ENCODE results near the gene FCRL6.

FCRL6 gene

DNA sequence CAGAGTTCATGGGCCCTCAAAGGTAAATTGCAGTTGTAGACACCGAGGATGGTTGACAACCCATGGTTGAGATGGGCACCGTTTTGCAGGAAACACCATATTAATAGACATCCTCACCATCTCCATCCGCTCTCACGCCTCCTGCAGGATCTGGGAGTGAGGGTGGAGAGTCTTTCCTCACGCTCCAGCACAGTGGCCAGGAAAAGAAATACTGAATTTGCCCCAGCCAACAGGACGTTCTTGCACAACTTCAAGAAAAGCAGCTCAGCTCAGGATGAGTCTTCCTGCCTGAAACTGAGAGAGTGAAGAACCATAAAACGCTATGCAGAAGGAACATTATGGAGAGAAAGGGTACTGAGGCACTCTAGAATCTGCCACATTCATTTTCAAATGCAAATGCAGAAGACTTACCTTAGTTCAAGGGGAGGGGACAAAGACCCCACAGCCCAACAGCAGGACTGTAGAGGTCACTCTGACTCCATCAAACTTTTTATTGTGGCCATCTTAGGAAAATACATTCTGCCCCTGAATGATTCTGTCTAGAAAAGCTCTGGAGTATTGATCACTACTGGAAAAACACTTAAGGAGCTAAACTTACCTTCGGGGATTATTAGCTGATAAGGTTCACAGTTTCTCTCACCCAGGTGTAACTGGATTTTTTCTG is 33.8 kb downstream of the FCRL6 start:
- DNase-seq (ENCODE audit: low spot score), result no peak

DNA sequence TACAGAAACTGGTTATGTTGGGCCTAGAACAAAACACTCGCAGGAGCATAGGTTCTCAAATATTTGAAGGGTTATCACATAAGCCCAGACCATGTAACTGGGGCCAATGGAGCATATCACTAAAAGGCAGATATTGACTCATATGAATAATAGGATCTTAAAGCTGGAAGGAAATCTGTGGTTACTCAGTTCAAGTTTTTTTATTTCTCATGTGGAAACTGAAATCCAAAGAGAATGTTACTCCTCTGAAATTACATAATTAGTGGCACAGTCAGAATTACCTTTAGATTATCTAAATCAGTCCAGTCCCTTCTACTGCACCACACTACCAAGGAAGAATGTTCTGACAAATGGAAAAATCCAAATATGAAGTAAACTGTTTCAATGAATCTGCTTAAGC is 36.6 kb downstream of the FCRL6 start:
- no peak for DNase-seq (ENCODE audit: low spot score)

DNA sequence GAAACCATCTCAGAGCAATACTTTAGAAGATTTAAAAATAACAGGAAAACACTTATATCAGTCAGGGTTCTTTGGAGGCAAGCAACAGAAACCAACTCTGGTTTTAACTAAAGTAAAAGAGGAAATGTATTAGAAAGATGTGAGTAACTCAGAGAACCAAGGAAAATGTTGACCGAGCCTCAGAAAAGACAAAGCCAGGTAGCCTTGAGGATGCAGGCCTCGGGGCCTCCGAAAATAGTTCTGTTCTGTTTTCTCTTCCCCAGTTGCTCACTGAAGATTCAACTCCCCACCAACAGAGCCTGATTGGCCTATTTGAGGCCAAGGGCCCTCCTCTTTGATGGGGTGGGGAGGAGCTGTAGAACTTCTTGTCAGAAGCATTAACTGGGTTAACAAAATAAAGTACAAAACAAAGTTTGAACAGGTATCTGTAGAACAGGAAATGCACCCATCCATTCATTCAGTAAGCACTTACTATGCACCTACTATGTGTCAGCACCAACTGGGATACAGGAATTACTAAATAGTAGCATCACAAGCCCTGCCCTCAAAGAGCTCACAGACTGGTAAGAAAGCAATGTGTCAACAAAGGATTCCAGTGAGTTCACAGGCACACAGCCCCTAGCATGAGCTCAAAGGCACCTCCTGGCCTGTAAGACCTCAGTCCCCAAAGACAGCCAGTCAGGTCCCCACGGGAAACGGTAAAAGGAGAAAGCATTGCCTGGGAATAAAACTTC is 37.1 kb downstream of the FCRL6 start:
- no peak for DNase-seq (ENCODE audit: low spot score)

DNA sequence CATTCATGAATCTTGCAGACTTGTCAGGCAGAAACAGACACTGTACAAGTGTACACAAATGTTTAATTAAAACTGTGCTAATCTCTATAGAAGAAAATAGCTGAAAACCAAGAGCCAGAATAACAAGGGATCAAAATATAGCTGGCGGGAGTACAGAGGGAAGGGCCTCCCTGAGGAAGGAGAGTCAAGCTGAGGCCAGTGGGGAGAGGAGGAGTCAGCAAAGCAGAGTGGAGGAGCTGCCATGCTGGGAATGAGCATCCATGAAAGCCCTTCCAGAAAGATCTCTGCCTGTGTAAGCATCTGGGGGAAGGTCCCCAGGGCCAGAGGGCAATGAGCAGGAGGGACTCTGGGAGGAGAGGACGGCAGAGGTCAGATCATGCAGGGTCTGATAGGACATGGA is 39.6 kb downstream of the FCRL6 start:
- no peak for DNase-seq (ENCODE audit: low spot score)

DNA sequence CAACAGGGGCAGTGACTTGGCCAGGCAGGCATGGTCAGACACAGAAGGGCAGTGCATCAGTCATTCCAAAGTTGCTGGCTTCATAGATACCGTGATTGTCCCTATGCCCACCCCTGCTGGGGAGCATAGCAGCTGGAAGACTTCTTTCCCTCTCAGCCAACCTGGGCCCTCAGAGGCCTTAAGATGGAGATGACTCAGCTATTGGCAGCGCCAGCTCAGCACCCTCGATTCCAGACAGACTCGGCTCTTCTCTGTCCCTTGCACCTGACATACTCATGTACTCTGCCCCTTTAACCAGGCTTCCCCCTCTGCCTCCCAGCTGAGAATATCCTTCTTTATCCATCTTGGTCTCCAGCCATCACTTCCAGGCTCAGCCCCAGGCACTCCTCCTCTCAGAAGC is 41.3 kb downstream of the FCRL6 start:
- no peak for DNase-seq (ENCODE audit: low spot score)

DNA sequence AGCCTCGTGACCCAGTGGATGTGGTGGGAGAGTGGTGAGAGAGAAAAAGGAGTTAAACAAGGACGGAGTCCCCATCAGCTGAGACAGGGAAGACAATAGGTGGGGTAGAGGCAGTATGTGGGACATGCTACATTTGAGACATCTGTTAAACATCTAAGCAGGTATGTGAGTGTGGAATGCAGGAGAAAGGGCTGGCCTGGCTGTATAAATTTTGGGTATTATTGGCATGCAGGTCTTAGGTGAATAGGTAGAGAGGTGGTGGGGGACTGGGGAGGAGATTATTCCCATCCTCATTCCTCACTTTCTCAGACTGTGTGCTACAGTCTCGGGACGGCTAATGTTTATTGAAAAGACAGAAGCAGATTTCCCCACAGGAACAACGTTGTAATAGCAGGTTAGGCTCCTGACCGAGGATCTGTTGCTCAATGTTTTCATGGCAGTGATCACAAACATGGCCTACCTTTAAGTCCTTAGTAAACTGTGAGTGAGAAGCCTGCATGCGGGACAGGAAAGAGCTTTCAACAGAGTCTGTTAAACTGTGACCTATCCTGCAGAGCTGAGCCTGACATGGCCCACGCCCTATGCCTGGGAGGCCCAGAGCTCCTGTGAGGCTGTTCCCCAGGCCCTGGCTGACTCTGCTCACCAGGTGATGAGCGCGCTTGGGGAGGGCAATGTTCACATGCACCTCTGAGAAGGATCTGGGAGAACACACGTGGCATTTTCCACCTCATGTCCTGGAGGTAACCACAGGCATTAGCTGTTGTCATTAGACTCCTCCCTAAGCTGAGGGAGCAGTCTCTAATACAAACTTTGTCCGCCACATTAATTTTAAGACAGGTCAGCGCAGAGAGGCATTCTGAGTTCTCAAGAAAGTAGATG is 43.8 kb downstream of the FCRL6 start:
- DNase-seq (ENCODE audit: low spot score), result no peak

DNA sequence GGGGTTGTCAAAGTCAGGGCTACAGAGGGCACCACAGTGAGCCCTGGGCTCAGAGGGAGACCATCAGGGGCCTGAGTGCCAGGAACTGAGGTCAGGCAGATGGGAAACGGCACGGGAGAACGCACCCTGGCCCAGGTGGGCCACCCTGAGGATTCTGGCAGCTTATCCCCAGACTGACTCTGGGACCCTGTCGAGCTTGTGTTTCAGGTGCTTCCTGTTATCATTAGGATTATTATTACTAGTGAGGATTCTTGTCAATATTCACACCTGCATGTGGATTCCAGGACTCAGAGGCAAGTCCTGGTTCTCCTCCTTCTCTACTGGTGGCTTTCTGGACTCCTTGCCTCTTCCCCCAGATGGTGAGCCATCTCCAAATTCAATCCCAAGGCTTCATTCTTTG is 45.1 kb downstream of the FCRL6 start:
- DNase-seq (ENCODE audit: low spot score), result no peak

- no peak for DNase-seq (ENCODE audit: low spot score)
Measured at GRCh38 chr1:159848326-159848725, 46.2 kb downstream of the FCRL6 start.

DNA sequence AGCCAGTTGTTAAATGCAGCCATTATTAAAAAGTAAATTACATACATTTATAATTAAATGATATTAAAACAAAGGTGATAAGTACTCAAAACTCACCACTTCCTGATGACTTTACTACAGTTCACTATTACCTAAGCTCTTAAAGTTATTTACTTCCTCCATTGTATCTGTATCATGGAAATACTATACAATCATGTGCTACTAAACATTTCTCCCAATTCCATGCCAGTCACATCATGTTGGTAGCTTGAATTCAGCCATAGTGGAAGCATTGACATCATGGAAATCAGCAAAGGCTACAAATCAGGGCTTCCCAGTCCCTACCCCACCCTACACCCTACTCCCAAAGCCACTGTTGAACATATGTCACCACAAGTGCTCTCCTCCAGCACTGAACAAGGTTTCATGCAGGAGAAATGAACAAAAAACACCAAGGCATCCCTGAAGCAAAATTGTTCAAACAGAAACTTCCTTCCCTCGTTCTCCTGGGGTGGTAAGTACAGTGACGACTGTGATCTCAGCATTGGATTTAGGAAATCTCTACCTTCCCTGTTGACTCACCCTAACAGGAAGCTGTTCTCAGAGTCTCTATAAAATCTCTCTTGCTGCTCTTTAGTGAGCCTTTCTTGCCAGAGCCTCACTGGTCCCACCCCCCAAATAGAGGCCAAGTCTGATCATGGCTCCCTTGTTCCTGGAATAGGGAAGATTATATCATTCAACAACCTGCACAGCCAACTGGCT is 47.6 kb downstream of the FCRL6 start:
- no peak for DNase-seq (ENCODE audit: low spot score)

GRCh38 chr1:159851407-159851806 is 49.2 kb downstream of the FCRL6 start:
- DNase-seq (ENCODE audit: low spot score), result no peak

- DNase-seq (ENCODE audit: low spot score), result no peak
Measured at GRCh38 chr1:159853417-159854115, 51.4 kb downstream of the FCRL6 start.

- DNase-seq (ENCODE audit: low spot score), result peak; percentile 86
Measured at GRCh38 chr1:159854116-159854692, 52.0 kb downstream of the FCRL6 start.

GRCh38 chr1:159854693-159855192 is 52.6 kb downstream of the FCRL6 start:
- DNase-seq (ENCODE audit: low spot score), result peak; percentile 84

DNA sequence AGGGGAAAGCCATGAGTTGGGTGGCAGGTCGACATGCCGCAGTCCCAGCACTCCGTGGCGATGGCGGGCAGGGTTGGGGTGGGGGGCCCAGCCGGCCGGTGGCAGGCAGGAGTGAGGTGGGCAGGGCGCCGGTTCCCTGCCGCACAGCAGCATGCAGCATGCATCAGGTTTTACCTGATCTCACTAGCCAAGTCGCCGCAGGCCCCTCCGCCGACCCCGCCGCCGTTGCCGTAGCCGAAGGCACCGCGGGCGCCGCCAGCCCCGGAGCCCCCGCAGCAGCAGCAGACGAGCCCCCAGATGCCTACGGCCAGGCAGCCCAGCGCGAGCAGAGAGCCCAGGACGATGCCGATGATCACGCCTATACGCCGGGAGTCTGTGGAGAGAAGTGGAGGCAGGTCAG is 53.5 kb downstream of the FCRL6 start:
- no peak for DNase-seq (ENCODE audit: low spot score)

- DNase-seq (ENCODE audit: low spot score), result no peak
Measured at GRCh38 chr1:159856576-159856975, 54.4 kb downstream of the FCRL6 start.

GRCh38 chr1:159857889-159858288 is 55.7 kb downstream of the FCRL6 start:
- no peak for DNase-seq (ENCODE audit: low spot score)

GRCh38 chr1:159859767-159860322 is 57.7 kb downstream of the FCRL6 start:
- DNase-seq (ENCODE audit: low spot score), result no peak

GRCh38 chr1:159860456-159860855 is 58.3 kb downstream of the FCRL6 start:
- DNase-seq (ENCODE audit: low spot score), result no peak

- DNase-seq (ENCODE audit: low spot score), result no peak
Measured at GRCh38 chr1:159861218-159861617, 59.1 kb downstream of the FCRL6 start.

GRCh38 chr1:159862031-159862430 is 59.9 kb downstream of the FCRL6 start:
- DNase-seq (ENCODE audit: low spot score), result no peak

GRCh38 chr1:159862557-159862956 is 60.4 kb downstream of the FCRL6 start, which contains the start of gene VSIG8:
Gene VSIG8, minus strand, starts transcription at chr1:159862657. Its CDS starts 136 bp downstream, at chr1:159862521.
- no peak for DNase-seq (ENCODE audit: low spot score)
